HL-60 (cell line): ENCODE results near the gene WWOX.

Experiments used
- DNase-seq, 2 experiments: peaks; one replicate each; pipeline ENCODE4 v3.0.0-alpha.2; 2010 to 2020; ENCODE audit warnings: low read depth in 1 of 2, low spot score in 1 of 2
- H3K27ac ChIP-seq: fragments of 250-450 bp; sonication (Bioruptor Pico); replicated peaks from 2 replicates; pipeline ENCODE4 v1.5.1; 2020; ENCODE audit warnings: mild to moderate bottlenecking, moderate library complexity
- H3K27me3 ChIP-seq: fragments of 250-450 bp; sonication (Bioruptor Pico); 2 replicates; pipeline ENCODE4 v1.5.1; 2021; ENCODE audit warnings: mild to moderate bottlenecking, moderate library complexity; ENCODE audit not compliant: insufficient read depth, poor library complexity, severe bottlenecking
- H3K4me3 ChIP-seq: replicated peaks from 2 replicates; pipeline ENCODE4 v1.5.1; 2011; ENCODE audit warnings: mild to moderate bottlenecking, control low read depth, low read length; ENCODE audit not compliant: insufficient read depth
- GABPA ChIP-seq: IDR thresholded peaks from 2 replicates; pipeline ENCODE4 v1.6.1; 2012; ENCODE audit warnings: low read depth
- POLR2AphosphoS5 ChIP-seq: IDR thresholded peaks from 2 replicates; pipeline ENCODE4 v1.6.1; 2012; ENCODE audit warnings: low read depth
- SPI1 ChIP-seq: IDR thresholded peaks from 2 replicates; pipeline ENCODE4 v1.6.1; 2012; ENCODE audit warnings: low read depth, mild to moderate bottlenecking, borderline replicate concordance
- TF ChIP-seq, protein P1 (sequence below): IDR thresholded peaks from 2 replicates; pipeline ENCODE4 v1.6.1; 2012; ENCODE audit warnings: low read depth; ENCODE audit not compliant: insufficient replicate concordance
- TF ChIP-seq, protein P2 (sequence below): IDR thresholded peaks from one replicate; pipeline ENCODE4 v1.5.1; 2011; ENCODE audit warnings: low read length, control low read depth, inconsistent platforms; ENCODE audit not compliant: insufficient read depth

WWOX gene

DNA sequence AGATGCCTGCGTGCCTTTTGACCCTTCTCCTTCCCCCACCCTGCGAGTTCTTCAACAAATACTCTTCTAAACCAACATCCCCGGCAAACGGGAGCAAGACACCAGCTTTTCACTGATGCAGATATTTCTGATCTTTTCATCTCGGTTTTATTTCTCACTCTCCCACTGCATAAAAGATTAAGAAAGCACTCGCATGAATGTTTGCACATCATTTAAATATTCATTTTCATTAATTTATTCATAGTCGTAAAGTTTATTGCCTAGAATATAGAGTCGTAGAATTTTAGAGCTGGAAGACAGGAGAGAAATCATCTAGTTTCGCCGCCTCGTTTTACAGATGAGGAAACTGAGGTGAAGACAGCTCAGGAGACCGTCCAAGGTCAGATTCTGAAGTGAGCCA is 1013.0 kb downstream of the WWOX start:
- Histone ChIP-seq H3K27ac (no peak overlapping the region), H3K4me3 (no peak overlapping the region), H3K27me3 (no peaks in the 10 kb centered on the region)
- TF ChIP-seq SPI1 (no peak), POLR2AphosphoS5 (no peak), GABPA (no peak)
- TF ChIP-seq, protein P1, sequence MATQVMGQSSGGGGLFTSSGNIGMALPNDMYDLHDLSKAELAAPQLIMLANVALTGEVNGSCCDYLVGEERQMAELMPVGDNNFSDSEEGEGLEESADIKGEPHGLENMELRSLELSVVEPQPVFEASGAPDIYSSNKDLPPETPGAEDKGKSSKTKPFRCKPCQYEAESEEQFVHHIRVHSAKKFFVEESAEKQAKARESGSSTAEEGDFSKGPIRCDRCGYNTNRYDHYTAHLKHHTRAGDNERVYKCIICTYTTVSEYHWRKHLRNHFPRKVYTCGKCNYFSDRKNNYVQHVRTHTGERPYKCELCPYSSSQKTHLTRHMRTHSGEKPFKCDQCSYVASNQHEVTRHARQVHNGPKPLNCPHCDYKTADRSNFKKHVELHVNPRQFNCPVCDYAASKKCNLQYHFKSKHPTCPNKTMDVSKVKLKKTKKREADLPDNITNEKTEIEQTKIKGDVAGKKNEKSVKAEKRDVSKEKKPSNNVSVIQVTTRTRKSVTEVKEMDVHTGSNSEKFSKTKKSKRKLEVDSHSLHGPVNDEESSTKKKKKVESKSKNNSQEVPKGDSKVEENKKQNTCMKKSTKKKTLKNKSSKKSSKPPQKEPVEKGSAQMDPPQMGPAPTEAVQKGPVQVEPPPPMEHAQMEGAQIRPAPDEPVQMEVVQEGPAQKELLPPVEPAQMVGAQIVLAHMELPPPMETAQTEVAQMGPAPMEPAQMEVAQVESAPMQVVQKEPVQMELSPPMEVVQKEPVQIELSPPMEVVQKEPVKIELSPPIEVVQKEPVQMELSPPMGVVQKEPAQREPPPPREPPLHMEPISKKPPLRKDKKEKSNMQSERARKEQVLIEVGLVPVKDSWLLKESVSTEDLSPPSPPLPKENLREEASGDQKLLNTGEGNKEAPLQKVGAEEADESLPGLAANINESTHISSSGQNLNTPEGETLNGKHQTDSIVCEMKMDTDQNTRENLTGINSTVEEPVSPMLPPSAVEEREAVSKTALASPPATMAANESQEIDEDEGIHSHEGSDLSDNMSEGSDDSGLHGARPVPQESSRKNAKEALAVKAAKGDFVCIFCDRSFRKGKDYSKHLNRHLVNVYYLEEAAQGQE = no peak
- TF ChIP-seq, protein P2, sequence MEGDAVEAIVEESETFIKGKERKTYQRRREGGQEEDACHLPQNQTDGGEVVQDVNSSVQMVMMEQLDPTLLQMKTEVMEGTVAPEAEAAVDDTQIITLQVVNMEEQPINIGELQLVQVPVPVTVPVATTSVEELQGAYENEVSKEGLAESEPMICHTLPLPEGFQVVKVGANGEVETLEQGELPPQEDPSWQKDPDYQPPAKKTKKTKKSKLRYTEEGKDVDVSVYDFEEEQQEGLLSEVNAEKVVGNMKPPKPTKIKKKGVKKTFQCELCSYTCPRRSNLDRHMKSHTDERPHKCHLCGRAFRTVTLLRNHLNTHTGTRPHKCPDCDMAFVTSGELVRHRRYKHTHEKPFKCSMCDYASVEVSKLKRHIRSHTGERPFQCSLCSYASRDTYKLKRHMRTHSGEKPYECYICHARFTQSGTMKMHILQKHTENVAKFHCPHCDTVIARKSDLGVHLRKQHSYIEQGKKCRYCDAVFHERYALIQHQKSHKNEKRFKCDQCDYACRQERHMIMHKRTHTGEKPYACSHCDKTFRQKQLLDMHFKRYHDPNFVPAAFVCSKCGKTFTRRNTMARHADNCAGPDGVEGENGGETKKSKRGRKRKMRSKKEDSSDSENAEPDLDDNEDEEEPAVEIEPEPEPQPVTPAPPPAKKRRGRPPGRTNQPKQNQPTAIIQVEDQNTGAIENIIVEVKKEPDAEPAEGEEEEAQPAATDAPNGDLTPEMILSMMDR = no peak
- no peak for DNase-seq

DNA sequence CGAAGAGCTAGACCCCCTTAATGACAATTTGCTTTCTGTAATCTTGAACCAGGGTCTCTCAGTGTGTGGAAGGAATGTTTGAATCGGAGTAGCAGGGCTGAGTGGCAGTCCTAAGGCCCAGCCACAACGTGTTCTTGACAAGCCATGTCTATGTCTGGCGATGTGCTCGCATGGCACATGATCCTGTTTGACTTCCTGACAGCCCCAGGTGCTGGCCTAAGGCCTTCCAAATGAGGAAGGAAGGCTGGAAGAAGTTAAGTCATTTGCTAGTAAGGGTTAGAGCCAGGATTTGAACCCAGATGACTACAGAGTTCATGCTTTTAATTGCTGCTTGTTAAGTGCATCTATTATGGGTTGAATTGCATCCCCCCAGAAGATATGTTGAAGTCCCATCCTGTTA is 1014.4 kb downstream of the WWOX start:
- Histone ChIP-seq H3K4me3 (no peak overlapping the region), H3K27ac (no peak overlapping the region), H3K27me3 (no peaks in the 10 kb centered on the region)
- TF ChIP-seq, protein P2 = no peak
- TF ChIP-seq POLR2AphosphoS5 (no peak), SPI1 (no peak), GABPA (no peak)
- TF ChIP-seq, protein P1 = no peak
- DNase-seq = no peak

DNA sequence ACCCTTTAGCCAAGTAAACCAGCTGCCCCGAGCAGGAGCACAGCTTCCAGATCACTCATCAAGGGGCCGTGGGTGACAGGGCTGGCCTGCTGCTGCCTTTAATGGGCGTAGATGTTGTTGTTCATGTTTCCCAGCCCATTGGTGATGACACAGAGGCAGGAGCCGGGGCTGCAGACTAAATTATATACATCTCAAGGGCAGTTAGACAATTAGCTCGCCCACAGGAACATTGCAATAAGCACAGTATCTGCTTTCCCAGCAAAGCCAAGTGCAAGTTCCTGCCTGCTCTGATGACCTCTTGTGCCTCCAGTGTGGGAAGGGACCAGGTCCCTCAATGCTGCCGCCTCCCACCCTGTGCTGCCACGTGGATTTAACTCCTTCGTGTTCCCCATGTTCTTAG is 1015.3 kb downstream of the WWOX start:
- no peak overlapping the region for H3K27ac ChIP-seq
- DNase-seq = no peak
- no peaks in the 10 kb centered on the region for H3K27me3 ChIP-seq
- no peak overlapping the region for H3K4me3 ChIP-seq
- TF ChIP-seq, protein P2 = no peak

DNA sequence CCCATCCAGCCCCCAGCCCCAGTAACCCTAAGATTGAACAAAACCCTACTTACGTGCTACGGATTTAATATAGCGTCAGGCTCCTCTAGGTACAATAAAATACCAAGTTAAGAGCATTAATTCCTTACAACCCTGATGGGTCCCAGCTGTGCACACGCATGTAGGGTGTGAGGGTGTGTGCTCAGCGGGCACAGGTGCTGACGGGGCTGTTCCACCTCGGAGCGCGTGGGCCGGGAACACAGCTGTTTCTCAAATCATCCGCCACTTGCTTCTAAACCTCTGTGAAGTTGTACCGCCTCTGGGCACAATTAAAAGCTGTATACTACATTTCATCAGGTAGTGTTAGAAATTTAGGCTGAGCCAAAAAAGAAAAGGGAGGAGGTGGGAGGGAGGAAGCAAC is 1022.5 kb downstream of the WWOX start:
- no peak for DNase-seq
- no peak overlapping the region for H3K4me3 ChIP-seq
- H3K27me3 ChIP-seq = no peaks in the 10 kb centered on the region
- no peak for TF ChIP-seq SPI1
- no peak for TF ChIP-seq GABPA
- TF ChIP-seq, protein P2 = no peak
- TF ChIP-seq POLR2AphosphoS5 = no peak
- TF ChIP-seq, protein P1 = no peak
- no peak overlapping the region for H3K27ac ChIP-seq
